GM18951 (cell line): ENCODE measurements around the gene MMRN1.
"Not testable (repeated sequence)": the region's sequence is repeated elsewhere in the genome, so short reads cannot be mapped to it uniquely, and the experiment has no call there.

Source experiments
- POLR2A ChIP-seq: IDR thresholded peaks from 4 replicates; pipeline ENCODE4 v1.6.1; 2011; ENCODE audit warnings: mild to moderate bottlenecking; ENCODE audit not compliant: insufficient read length, insufficient read depth; ENCODE audit errors: extremely low read depth
- in situ Hi-C: fragments of 300-500 bp; cut with MboI; formaldehyde crosslinking; loops from one replicate; pipeline ENCODE4 v1.12.0; 2022; ENCODE audit warnings: low sequenced_read_pairs, mixed read lengths, inconsistent platforms; ENCODE audit not compliant: unreplicated experiment

MMRN1 gene

DNA sequence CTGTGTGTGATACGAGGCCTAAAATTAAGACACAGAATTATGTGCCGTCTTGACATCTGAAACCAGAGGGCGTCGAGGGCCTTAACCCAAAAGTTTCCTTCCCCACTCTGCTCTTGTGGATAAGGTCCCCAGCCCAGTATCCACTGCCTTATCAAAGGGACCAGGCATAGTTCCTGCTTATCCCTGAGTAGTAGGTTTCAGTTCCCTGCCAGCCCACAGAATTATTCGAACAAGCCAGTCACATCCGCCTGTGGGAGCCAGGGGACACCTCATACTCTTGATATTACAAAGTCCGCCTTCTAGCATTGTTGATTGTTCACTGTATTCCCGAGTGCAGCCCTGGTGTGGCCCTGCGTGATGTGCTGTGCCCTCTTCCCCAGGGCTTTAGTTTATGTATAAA lies 5.4 kb upstream of the MMRN1 start:
- in situ Hi-C loops: no loop called here
- TF ChIP-seq POLR2A: no peak

DNA sequence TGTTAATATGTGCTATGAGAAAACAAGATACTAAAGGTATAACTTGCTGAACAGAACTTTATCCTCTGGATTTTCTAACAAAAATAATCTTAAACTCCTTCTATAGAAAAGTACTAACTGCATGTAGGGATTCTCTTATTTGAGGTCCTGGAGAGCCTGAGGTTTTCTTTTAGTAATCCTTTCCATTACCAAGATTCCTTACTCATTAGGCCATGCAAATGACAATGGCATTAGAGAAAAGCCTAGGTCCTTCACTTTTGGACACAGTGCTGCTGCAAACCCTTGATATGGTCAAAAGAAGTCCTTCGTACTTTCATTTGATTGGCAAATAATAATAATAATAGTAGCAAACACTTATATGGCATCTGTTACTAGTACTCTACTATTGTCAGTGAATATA lies 3.2 kb downstream of the MMRN1 start:
- no peak for TF ChIP-seq POLR2A
- in situ Hi-C loops: no loop called here

DNA sequence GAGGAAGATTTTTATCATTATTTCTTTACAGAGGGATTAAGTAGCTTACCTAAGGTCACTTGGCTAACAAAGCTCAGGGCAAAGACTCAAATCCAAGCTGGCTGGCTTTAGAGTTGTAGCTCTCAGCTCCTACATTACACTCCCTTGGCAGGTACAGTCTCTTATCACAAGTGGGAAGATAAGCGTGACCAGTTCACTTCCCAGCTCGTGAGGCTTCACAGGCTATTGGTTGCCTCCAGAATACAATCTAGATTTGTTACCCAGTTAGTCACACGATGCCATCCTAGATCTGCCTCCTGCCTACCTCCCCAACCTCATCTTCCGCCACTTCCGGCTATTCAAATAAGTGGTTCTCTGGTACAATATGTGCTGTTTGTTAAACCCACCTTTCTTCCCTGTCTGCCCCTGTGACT lies 3.7 kb downstream of the MMRN1 start:
- in situ Hi-C loops: no loop called here
- no peak for TF ChIP-seq POLR2A

DNA sequence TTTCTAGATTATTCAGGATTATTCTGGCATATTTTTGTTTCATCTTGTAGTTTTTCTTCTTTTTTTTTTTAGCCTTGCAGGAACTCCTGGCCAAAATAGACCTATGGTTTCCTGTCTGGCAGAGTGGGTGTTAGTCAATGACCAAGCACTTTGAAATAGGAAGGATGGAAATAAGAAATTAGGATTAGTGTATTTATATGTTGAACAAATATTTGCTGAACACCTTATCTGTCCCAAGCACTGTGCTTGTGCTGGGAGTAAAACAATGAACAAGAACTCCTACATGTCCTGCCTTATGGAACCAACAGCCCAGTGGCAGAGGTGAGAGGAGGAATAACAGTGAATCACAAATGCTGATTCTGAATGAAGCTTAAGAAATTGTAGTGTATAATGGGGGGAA lies 4.5 kb downstream of the MMRN1 start:
- in situ Hi-C loops: no loop called here
- TF ChIP-seq POLR2A: no peak

DNA sequence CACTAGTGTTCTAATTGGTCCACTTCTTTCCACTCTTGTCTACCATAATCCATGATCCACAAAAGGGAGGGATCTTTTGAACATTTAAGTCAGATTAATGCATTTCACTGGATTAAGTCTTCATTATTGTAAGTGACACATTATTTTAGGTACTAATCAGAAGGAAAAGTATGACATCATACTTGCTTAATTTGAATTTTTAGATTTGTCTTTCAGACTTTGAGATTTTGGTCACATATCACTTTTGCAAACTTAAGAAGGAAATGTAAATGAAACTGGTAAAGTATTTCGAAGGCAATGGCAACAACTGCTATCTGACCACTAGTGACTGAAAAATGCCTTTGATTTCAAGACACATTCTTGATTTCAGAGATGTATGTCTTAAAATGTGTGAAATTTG lies 5.2 kb downstream of the MMRN1 start:
- in situ Hi-C loops: no loop called here
- no peak for TF ChIP-seq POLR2A

DNA sequence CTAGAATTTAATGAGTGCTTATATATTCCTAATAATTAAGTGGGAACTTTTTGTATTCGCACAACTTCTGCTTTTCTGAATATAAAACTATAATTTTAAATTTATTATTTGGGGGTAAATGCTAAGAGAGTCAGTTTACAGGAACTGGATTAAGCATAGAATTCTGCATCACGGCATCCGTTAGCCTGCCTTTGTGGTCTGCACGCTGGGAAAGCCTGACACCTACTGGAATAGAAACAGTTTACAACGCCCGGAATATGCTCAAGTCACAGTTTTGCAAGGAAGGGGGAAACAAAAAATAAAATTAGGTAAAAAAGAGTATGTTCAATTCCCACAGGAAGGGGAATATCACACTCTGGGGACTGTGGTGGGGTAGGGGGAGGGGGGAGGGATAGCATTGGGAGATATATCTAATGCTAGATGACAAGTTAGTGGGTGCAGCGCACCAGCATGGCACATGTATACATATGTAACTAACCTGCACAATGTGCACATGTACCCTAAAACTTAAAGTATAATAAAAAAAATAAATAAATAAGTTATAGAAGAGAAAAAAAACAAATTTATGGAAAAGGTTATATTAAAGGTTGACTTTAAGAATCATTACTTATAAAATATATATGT lies 7.3 kb downstream of the MMRN1 start:
- in situ Hi-C loops: not testable (repeated sequence)

DNA sequence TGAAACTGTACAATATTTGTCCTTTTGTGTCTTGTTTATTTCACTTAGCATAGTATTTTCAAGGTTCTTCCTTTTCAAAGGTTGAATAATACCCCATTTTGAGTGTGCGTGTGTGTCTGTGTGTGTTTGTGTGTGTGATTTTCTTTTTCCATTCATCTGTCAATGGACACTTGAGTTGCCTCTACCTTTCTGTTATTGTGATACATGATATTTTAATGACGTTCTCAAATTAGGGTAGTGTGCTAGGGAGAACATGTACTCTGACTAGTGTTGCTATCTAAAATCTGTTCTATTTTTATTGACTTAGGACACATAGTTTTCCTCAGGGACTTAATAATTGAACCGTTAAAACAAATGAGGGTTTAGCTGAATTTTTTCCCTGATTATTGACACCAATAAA lies 9.9 kb downstream of the MMRN1 start:
- in situ Hi-C loops: no loop called here
- no peak for TF ChIP-seq POLR2A

DNA sequence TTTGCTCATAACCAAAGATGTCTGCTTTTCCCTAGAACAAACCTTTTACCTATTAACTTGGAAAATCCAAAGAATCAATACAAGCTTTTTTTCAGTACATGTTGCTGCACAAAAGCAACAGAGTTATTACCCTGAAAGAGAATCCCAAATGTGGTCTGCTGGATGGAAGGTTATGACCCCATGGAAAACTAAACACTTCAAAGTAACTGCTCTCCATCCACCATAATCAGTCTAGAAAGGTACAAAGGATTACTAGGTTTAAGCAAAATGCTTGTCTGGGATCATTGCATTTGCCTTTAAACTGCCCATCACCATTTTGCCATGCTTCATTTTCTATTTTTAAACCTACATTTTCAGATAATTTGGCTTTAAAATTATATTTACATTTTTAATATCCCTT lies 11.7 kb downstream of the MMRN1 start:
- in situ Hi-C loops: no loop called here
- no peak for TF ChIP-seq POLR2A

DNA sequence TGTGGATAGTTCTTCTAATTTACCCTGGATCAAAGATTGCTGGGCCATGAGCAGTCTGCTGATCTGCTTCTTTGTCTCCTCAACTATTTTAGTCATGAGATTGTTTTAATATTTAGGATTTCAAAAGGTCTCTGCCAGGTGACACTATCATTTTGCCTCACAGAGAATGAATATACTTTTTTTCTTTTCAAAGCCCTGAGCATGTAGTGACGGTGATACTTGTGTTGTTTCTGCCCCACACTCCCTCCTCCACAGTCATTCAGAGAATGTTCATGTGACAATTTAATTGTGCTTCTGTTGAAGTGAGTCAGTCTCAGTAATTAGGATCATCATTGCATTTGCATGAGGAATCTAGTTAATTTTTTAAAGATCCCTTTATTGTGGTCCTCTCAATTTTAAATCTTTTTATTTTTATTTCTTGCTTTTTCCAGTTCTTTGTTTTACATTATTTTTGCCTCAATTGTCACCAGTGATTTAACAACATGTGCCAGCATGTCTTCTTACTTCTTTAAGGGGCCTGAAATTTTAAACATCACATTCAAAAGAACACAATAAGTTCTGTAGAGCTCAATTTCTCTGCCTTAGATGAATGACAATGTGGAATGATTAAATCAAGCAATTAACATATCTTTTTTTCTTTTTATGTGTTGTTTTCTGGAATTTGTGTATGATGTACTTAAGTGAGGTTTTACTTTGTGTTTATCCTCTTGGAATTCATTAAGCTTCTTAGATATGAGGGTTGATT lies 12.3 kb downstream of the MMRN1 start:
- in situ Hi-C loops: no loop called here
- no peak for TF ChIP-seq POLR2A

DNA sequence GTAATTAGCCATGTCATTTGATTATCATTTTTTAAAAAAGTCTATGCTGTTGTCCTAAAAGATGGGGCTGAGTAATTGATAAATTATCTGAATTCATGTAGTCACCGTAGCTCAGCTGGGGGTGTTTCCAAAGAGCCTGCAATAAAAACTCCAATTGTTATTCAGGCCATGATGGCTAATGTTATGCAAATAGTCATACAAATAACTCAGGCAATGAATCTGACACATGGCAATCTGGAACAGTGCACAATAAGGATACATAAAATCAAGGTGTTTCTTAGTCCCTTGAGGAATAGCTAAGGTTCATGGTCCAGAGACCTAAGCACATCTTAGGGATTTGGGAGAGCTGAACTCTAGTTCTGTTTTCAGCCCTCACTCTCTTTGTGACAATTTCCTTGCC lies 15.2 kb downstream of the MMRN1 start:
- TF ChIP-seq POLR2A: no peak
- in situ Hi-C loops: no loop called here

DNA sequence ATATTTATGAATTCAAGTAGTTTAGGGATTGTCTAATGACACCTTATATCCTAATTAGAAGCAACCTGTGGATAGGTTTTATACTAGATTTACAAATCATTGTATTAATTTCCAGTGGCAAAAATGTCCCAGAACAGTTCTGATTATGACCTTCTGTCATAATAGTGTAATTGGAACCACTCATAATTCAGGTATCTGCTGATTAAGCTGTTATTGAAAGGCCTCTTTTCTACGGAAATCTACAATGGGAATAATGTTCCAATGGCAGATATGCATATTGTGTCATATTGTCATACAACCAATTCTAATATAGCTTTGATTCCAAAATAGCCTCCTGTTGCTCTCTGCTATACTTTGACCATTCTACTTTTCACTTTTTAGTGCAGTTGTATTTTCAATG lies 19.0 kb downstream of the MMRN1 start:
- no peak for TF ChIP-seq POLR2A
- in situ Hi-C loops: no loop called here

DNA sequence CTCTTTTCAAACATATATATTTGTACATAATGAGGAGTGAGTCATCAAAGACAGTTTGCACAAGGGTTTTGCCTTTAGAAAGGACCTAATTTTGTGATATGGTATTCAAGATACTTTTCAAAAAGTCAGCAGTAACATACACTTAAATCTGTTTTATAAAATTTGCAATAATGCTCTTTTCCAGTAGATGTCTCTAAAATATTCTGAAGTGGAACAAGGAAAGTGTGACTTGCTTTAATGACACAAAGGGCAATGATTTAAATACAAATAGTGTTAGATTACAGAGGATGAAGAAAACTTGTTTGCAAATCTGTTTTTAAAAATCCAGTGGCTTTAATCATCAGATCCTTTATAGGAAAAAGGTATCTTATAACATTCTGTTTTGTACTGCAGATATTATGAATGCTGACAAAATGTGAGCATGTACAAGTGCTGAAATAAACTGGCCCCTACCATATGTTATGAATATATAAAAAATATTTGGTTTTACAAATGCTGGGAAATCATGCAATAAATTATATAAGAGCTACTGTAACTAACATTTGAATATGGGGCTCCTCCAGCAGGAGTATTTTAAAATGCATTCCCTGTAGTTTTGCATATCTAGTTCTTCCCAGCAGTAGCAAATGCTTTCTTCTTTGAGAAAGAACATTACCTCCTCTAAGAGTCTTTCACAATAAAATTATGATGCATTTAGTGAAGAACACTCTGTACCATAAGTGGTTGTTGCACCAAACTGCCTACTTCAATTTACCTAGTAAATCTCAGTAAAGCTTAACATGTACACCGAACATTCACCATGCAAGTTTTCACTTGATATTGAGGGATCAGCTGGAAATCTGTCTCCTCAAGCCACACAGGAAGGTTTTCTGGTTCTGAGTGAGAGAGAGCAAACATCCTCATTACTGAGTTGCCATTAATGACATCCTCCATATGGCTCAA lies 20.2 kb downstream of the MMRN1 start:
- in situ Hi-C loops: no loop called here
- TF ChIP-seq POLR2A: no peak

DNA sequence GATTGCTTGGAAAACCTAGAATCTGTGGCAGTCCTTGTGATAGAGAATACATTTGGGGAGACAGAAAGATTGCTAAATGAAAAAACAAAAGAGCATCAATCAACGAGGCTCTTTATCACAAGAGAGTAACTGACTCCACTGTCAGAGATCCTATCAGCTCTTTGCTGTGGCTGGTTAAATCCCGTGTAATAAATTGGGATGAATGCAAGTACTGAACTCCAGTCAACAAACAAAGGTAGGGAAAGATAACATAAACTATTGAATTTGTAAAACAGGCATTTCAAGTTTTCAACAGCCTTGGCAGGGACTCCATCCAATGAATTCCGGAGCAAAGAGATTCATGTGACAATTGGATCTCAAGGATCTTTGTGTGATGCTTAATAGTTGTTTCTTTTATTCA lies 21.3 kb downstream of the MMRN1 start:
- no peak for TF ChIP-seq POLR2A
- in situ Hi-C loops: no loop called here
